GM12878 (cell line): Measurements from ENCODE around the gene RFC4.

Source experiments
- BACH1 ChIP-seq: fragments of 450-650 bp; IDR thresholded peaks from 2 replicates; pipeline ENCODE4 v1.6.1; 2017; ENCODE audit warnings: mild to moderate bottlenecking, borderline replicate concordance
- CHD2 ChIP-seq: IDR thresholded peaks from 2 replicates; pipeline ENCODE4 v1.6.1; 2011; ENCODE audit warnings: low read depth, low read length, improper control_type of control experiment, borderline replicate concordance
- EP300 ChIP-seq, 2 experiments: fragments of 150-350 bp in 1 of 2; IDR thresholded peaks; 2 replicates each; pipeline ENCODE4 v1.6.1; 2011 to 2012; ENCODE audit warnings: low read depth in 2 of 2, low read length in 2 of 2, borderline replicate concordance in 1 of 2, improper control_type of control experiment in 1 of 2, inconsistent platforms in 1 of 2; ENCODE audit not compliant: control insufficient read depth in 1 of 2
- RAD21 ChIP-seq: IDR thresholded peaks from 2 replicates; pipeline ENCODE4 v1.6.1; 2011; ENCODE audit warnings: mild to moderate bottlenecking, low read depth, low read length, moderate library complexity; ENCODE audit not compliant: insufficient read depth
- SREBF2 ChIP-seq: IDR thresholded peaks from 2 replicates; pipeline ENCODE4 v1.6.1; 2012; ENCODE audit warnings: mild to moderate bottlenecking, low read length
- TF ChIP-seq, protein P1 (sequence below): IDR thresholded peaks from 2 replicates; pipeline ENCODE4 v1.6.1; 2012; ENCODE audit warnings: mild to moderate bottlenecking, low read depth, low read length

DNA sequence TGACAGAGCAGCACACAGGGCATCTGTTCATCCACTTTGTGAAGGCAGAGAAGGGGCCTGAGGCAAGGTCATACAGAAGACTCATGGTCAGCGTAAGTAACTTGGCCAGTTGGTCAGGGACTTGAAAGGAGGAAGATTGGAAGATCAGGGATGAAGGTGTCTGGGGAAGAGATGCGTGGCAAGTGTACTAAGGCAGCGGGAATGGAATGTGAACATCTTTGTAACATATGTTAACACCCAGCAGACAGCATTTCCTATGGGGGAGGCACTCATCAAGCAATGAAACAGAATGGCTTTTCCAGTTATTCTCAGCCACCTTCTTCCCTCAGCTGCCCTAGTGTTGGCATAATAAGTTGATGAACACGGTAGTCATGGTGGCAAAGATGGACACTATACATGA is 7.8 kb upstream of the RFC4 start:
- TF ChIP-seq, protein P1, sequence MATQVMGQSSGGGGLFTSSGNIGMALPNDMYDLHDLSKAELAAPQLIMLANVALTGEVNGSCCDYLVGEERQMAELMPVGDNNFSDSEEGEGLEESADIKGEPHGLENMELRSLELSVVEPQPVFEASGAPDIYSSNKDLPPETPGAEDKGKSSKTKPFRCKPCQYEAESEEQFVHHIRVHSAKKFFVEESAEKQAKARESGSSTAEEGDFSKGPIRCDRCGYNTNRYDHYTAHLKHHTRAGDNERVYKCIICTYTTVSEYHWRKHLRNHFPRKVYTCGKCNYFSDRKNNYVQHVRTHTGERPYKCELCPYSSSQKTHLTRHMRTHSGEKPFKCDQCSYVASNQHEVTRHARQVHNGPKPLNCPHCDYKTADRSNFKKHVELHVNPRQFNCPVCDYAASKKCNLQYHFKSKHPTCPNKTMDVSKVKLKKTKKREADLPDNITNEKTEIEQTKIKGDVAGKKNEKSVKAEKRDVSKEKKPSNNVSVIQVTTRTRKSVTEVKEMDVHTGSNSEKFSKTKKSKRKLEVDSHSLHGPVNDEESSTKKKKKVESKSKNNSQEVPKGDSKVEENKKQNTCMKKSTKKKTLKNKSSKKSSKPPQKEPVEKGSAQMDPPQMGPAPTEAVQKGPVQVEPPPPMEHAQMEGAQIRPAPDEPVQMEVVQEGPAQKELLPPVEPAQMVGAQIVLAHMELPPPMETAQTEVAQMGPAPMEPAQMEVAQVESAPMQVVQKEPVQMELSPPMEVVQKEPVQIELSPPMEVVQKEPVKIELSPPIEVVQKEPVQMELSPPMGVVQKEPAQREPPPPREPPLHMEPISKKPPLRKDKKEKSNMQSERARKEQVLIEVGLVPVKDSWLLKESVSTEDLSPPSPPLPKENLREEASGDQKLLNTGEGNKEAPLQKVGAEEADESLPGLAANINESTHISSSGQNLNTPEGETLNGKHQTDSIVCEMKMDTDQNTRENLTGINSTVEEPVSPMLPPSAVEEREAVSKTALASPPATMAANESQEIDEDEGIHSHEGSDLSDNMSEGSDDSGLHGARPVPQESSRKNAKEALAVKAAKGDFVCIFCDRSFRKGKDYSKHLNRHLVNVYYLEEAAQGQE, result no peak
- TF ChIP-seq BACH1 (no peak), EP300 (IDR thresholded peaks at IDR 0.05; ENCODE audit: borderline replicate concordance in 1 of 2, control insufficient read depth in 1 of 2, low read depth in 2 of 2, low read length in 2 of 2) (no peak), RAD21 (no peak), CHD2 (no peak), SREBF2 (no peak)
